Spleen (tissue), 7 donors: ENCODE measurements around the gene SNX27.
"Not testable (repeated sequence)": the region's sequence is repeated elsewhere in the genome, so short reads cannot be mapped to it uniquely, and the experiment has no call there.

ENCODE experiments used
- POLR2A ChIP-seq, 3 donors: fragments of 450-650 bp; IDR thresholded peaks; one replicate each; pipeline ENCODE4 v1.5.1; 2017; ENCODE audit warnings: antibody characterized with exemption in 3 of 3, mild to moderate bottlenecking in 1 of 3
- POLR2AphosphoS5 ChIP-seq, 3 donors: sonication (generic); formaldehyde crosslinking; IDR thresholded peaks; one replicate each; pipeline ENCODE4 v1.5.1; 2017; ENCODE audit warnings: antibody characterized with exemption in 3 of 3
- TF ChIP-seq, protein P1 (sequence below), 11 experiments: fragments of 200-600 bp in 7 of 11; fragments of 450-650 bp in 4 of 11; sonication (generic) in 4 of 11; IDR thresholded peaks in 8 of 11; conservative IDR thresholded peaks in 3 of 11; 1 replicate in 7 of 11; 2 replicates in 4 of 11; pipeline versions ENCODE4 v1.4.0 to v1.8.0; 2016 to 2021; ENCODE audit warnings: antibody characterized with exemption in 11 of 11, inconsistent platforms in 4 of 11, mild to moderate bottlenecking in 1 of 11
- donor health status: DM: no; HTN: no; CAD: no; lungs with moderate emphysema.
- donor health status: DM: no; HTN: no; CAD: no.
- donor health status: DM: no; HTN: no; CAD: no.

GRCh38 chr1:151643085-151643484 lies 31.2 kb downstream of the SNX27 start:
- TF ChIP-seq, protein P1, sequence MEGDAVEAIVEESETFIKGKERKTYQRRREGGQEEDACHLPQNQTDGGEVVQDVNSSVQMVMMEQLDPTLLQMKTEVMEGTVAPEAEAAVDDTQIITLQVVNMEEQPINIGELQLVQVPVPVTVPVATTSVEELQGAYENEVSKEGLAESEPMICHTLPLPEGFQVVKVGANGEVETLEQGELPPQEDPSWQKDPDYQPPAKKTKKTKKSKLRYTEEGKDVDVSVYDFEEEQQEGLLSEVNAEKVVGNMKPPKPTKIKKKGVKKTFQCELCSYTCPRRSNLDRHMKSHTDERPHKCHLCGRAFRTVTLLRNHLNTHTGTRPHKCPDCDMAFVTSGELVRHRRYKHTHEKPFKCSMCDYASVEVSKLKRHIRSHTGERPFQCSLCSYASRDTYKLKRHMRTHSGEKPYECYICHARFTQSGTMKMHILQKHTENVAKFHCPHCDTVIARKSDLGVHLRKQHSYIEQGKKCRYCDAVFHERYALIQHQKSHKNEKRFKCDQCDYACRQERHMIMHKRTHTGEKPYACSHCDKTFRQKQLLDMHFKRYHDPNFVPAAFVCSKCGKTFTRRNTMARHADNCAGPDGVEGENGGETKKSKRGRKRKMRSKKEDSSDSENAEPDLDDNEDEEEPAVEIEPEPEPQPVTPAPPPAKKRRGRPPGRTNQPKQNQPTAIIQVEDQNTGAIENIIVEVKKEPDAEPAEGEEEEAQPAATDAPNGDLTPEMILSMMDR (IDR thresholded peaks at IDR 0.05 in 8 of 11, conservative IDR thresholded peaks at IDR 0.05 in 3 of 11): not testable (repeated sequence)
- not testable (repeated sequence) for TF ChIP-seq POLR2A, POLR2AphosphoS5 (IDR thresholded peaks at IDR 0.05)
